H1 (cell line): Measurements from ENCODE around the gene HMGN1. TPM values are rescaled to one million over a fixed set of nuclear protein-coding genes. Genes with fewer than 3 reads are reported as not detected.

Source experiments
- ASH2L ChIP-seq: fragments of 200-600, 300-600 bp; sonication (generic); IDR thresholded peaks from one replicate; pipeline ENCODE4 v1.7.1; 2017; ENCODE audit warnings: low read length
- BACH1 ChIP-seq: IDR thresholded peaks from 2 replicates; pipeline ENCODE4 v1.6.1; 2012; ENCODE audit warnings: low read length, improper control_type of control experiment
- BCL11A ChIP-seq, 2 experiments: IDR thresholded peaks; one replicate each; pipeline ENCODE4 v1.6.1; 2011; ENCODE audit warnings: low read depth in 2 of 2, low read length in 2 of 2, mild to moderate bottlenecking in 2 of 2
- CBX8 ChIP-seq: fragments of 300-800, 300-1000 bp; sonication (generic); IDR thresholded peaks from 2 replicates; pipeline ENCODE4 v1.7.1; 2016; ENCODE audit warnings: low read depth, low read length, borderline replicate concordance
- CREB1 ChIP-seq: IDR thresholded peaks from 2 replicates; pipeline ENCODE4 v1.6.1; 2012; ENCODE audit warnings: inconsistent platforms
- EZH2 ChIP-seq: fragments of 200-600 bp; sonication (generic); IDR thresholded peaks from 2 replicates; pipeline ENCODE4 v1.7.1; 2012; ENCODE audit warnings: low read depth, mild to moderate bottlenecking, moderate library complexity, low read length, inconsistent platforms; ENCODE audit not compliant: severe bottlenecking
- FOSL1 ChIP-seq: IDR thresholded peaks from 2 replicates; pipeline ENCODE4 v1.6.1; 2011; ENCODE audit warnings: mild to moderate bottlenecking, low read depth, low read length, moderate library complexity; ENCODE audit not compliant: insufficient read depth
- HDAC2 ChIP-seq, 2 experiments: fragments of 300-600 bp in 1 of 2; sonication (generic) in 1 of 2; IDR thresholded peaks; 2 replicates each; pipeline ENCODE4 v1.6.1; 2011 to 2012; ENCODE audit warnings: low read depth in 2 of 2, low read length in 2 of 2, mild to moderate bottlenecking in 2 of 2, moderate library complexity in 2 of 2, borderline replicate concordance in 1 of 2, inconsistent platforms in 1 of 2
- HDAC6 ChIP-seq: IDR thresholded peaks from one replicate; pipeline ENCODE4 v1.7.1; 2012; ENCODE audit warnings: low read depth, mild to moderate bottlenecking, inconsistent platforms, low read length, moderate library complexity
- NANOG ChIP-seq: IDR thresholded peaks from 2 replicates; pipeline ENCODE4 v1.6.1; 2011; ENCODE audit warnings: low read length, low read depth, mild to moderate bottlenecking, inconsistent platforms; ENCODE audit not compliant: insufficient read depth, poor library complexity, severe bottlenecking
- POU5F1 ChIP-seq: IDR thresholded peaks from 2 replicates; pipeline ENCODE4 v1.6.1; 2011; ENCODE audit warnings: low read depth, mild to moderate bottlenecking, low read length, moderate library complexity
- RAD21 ChIP-seq, 2 experiments: IDR thresholded peaks in 1 of 2; conservative IDR thresholded peaks in 1 of 2; 2 replicates each; pipeline ENCODE4 v1.6.1; 2011; ENCODE audit warnings: low read depth in 2 of 2, low read length in 2 of 2, improper control_type of control experiment in 1 of 2, inconsistent platforms in 1 of 2, mild to moderate bottlenecking in 1 of 2, moderate library complexity in 1 of 2
- RBBP5 ChIP-seq: IDR thresholded peaks from 2 replicates; pipeline ENCODE4 v1.7.1; 2012; ENCODE audit warnings: low read depth, mild to moderate bottlenecking, inconsistent platforms, low read length, moderate library complexity, borderline replicate concordance
- RXRA ChIP-seq: IDR thresholded peaks from 2 replicates; pipeline ENCODE4 v1.6.1; 2011; ENCODE audit warnings: low read depth, mild to moderate bottlenecking, low read length, moderate library complexity; ENCODE audit not compliant: insufficient read depth
- SRF ChIP-seq: IDR thresholded peaks from 2 replicates; pipeline ENCODE4 v1.6.1; 2011; ENCODE audit warnings: mild to moderate bottlenecking, low read depth, low read length, moderate library complexity
- SUZ12 ChIP-seq: fragments of 200-600 bp; sonication (generic); IDR thresholded peaks from 2 replicates; pipeline ENCODE4 v1.6.1; 2012; ENCODE audit warnings: mild to moderate bottlenecking, inconsistent platforms, low read length, moderate library complexity, mixed read lengths
- TBP ChIP-seq: IDR thresholded peaks from 2 replicates; pipeline ENCODE4 v1.6.1; 2011; ENCODE audit warnings: low read depth, low read length, improper control_type of control experiment
- TEAD4 ChIP-seq: IDR thresholded peaks from 2 replicates; pipeline ENCODE4 v1.6.1; 2012; ENCODE audit warnings: low read depth, low read length, inconsistent platforms, mixed read lengths
- USF2 ChIP-seq: IDR thresholded peaks from 2 replicates; pipeline ENCODE4 v1.6.1; 2011; ENCODE audit warnings: low read length, improper control_type of control experiment
- polyA plus RNA-seq, 7 experiments: library from polyadenylated mRNA; depleted of rRNA in 3 of 7; stranded (reverse) in 5 of 7; unstranded in 2 of 7; fragments of >200 nt in 5 of 7; fragments of 200-250 nt in 2 of 7; gene quantifications; 1 replicate in 5 of 7; 2 replicates in 1 of 7; 4 replicates in 1 of 7; pipeline versions ENCODE4 v1.2.1 to v1.2.3, GENCODE V29; 2011 to 2013; ENCODE audit warnings: missing spikeins in 2 of 7, mixed read lengths in 2 of 7
- total RNA-seq: library from RNA; stranded (reverse); fragmentation: NEBNext Ultra II Directional; extraction: Animal tissue kit (Norgen Biotek cat#: 25700); gene quantifications from 2 replicates; pipeline ENCODE4 v1.2.1, GENCODE V29; 2021
- TF ChIP-seq, protein P1 (sequence below): IDR thresholded peaks from 2 replicates; pipeline ENCODE4 v1.6.1; 2012; ENCODE audit warnings: inconsistent platforms

HMGN1 gene
- total and polyA plus RNA-seq, 2 of the 8 experiments (the other 6 are each of a cell fraction or from before 2014, with no cell fraction given), result 279 to 505 TPM

DNA sequence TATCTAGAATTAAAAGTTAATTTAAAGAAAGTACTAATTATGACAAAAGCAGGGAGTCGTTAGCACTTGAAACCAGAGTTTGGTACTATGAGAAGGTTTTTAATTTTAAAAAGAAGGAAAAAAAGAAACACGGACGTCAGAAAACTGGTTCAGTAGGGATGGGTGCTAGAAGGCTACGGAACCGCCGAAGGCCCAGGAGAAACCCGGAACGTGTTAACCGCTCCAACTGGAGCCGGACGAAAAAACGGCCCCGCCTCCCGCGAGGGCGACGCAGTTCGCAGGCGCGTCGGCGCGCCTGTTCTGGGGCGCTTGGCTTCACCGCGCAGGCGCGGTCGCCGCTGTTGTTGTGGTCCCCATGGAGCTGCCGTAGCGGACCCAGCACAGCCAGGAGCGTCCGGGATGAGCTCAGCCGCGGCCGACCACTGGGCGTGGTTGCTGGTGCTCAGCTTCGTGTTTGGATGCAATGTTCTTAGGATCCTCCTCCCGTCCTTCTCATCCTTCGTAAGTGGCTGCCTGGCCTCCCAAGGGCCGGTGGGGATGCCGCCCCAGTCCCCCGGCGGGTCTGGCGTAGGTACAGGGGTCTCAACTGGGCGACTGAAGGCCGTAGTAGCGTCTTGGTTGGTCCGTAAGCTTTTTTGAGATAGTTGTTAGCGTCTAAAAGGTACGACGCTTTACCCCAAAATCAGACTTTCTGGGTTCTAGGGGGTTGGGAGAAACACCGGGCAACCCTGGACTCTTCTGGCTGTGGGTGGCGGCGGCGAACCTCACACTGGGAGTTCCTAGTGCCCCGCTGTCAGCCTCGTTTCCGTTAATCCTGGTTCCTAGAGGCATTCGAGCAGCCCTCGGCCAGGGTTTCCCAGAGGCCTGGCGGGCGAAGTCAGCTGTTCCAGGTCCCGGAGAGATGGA lies 31.4 kb upstream of the HMGN1 start (continued):
- TF ChIP-seq SRF, result no peak
- TF ChIP-seq TEAD4, result no peak
- no peak for TF ChIP-seq RXRA
- peak; percentile 87; the same call in 1 of the 2 replicates for TF ChIP-seq RBBP5
- TF ChIP-seq POU5F1, result no peak
- TF ChIP-seq RAD21 (IDR thresholded peaks at IDR 0.05 in 1 of 2, conservative IDR thresholded peaks at IDR 0.05 in 1 of 2; ENCODE audit: low read depth in 2 of 2, low read length in 2 of 2), result no peak
- no peak for TF ChIP-seq HDAC6
- no peak for TF ChIP-seq NANOG
- TF ChIP-seq SUZ12, result no peak
- no peak for TF ChIP-seq FOSL1
- no peak for TF ChIP-seq BACH1
- TF ChIP-seq CBX8, result no peak
- TF ChIP-seq TBP, result peak; percentile 60; the same call in 1 of the 2 replicates
- TF ChIP-seq HDAC2 (IDR thresholded peaks at IDR 0.05; ENCODE audit: borderline replicate concordance in 1 of 2, low read depth in 2 of 2, low read length in 2 of 2), result no peak
- no peak for TF ChIP-seq EZH2
- TF ChIP-seq ASH2L, result peak; percentile 21
- TF ChIP-seq BCL11A (IDR thresholded peaks at IDR 0.05; ENCODE audit: low read depth in 2 of 2, low read length in 2 of 2), result no peak
- TF ChIP-seq, protein P1, sequence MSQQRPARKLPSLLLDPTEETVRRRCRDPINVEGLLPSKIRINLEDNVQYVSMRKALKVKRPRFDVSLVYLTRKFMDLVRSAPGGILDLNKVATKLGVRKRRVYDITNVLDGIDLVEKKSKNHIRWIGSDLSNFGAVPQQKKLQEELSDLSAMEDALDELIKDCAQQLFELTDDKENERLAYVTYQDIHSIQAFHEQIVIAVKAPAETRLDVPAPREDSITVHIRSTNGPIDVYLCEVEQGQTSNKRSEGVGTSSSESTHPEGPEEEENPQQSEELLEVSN, result no peak; the same call in 1 of the 2 replicates
- no peak for TF ChIP-seq USF2
- TF ChIP-seq CREB1, result peak; percentile 88
